Stimulated activated CD4-positive, alpha-beta T cell treated with anti-CD3 and anti-CD28 coated beads, TNF-alpha, amount 100 ng/mL, for 1 hour (primary cell): ENCODE results near the gene SLC30A4.
A peak's percentile ranks its signal among the peaks of the same experiment; 100 is the strongest.
"Not testable (repeated sequence)": the region's sequence is repeated elsewhere in the genome, so short reads cannot be mapped to it uniquely, and the experiment has no call there.

Source experiments
- DNase-seq, 3 donors: peaks; one replicate each; pipeline ENCODE4 v3.0.0-alpha.2; 2020; ENCODE audit warnings: low read depth in 3 of 3, low spot score in 1 of 3

Gene SLC30A4, protein sequence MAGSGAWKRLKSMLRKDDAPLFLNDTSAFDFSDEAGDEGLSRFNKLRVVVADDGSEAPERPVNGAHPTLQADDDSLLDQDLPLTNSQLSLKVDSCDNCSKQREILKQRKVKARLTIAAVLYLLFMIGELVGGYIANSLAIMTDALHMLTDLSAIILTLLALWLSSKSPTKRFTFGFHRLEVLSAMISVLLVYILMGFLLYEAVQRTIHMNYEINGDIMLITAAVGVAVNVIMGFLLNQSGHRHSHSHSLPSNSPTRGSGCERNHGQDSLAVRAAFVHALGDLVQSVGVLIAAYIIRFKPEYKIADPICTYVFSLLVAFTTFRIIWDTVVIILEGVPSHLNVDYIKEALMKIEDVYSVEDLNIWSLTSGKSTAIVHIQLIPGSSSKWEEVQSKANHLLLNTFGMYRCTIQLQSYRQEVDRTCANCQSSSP

DNA sequence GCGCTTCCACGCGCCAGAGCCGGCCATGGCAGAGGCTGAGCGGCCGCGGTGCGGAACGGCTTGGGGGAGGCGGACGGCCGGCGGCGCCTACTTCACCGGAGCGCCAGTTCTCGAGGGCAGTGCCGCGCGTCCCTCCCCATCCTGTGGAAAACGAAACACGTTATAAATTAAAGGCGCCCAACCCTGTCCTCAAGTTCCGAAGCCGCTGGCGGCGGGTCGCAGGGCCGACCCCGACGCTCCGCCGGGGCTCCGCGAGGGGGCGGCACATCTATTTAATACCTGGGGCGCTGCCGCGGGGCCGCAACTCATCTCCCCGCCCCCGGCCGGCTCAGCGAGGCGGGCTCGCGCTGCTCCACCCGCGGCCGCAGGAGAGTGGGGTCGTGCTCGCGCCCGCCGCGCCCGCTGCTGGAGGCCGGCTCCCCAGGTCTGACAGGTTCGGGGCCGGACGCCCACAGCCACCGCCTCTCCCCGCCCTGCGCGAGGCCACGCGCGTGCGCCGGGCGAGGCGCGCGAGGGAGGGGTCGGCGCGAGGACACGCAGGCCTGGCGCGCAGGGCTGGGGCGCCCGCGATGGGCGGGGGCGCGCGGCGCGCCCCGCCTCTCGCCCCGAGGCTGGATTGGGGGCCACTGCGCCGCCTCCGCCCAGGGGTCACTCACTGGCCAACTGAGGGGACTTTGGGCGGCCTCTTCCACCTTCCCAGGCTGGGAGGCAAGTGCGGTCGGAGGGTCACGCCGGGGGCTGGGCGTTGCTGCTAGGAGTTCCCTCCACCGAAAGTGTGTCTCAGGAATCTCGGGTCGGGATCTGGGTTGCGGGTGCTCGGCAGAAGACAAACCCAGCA is at the start of gene SLC30A4:
TSS of gene SLC30A4 (minus strand) at position 428 of the 838 bp plus-strand sequence. CDS start at position 27, 401 bp downstream.
- DNase-seq = peak in 2 of 3 donors; percentile 34 to 41

DNA sequence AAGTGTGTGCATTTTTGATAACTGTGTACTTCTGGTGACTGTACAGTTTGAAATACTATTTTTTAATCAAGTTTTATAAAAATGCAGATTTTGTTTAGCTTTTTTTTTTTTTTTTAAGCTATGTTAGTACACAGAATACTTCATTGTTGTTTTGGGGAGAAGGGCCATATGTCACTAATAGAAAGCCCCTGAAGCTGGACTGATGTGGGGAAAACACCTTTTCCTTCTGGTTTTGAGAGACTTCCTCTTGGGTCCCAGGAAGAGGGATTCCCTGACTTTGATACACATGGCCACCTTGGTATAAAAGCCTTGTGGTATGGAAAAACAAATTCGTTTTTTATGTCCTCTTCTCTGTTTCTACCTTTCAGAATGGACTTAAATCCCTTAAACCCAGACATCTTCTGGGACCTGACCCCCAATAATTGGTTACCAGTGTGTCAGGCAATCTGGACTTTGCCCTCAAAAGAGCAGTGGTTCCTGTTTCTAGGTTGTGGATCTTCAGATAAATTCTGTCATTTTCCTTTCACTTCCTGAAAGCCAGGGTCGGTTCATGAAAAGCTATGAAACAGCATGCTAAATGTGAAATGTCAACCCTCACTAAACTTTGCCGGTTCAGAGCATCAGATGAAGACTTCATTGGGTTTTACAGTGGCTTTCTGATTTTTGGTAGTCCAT is 33.5 kb upstream of the SLC30A4 start:
- no peak for DNase-seq

DNA sequence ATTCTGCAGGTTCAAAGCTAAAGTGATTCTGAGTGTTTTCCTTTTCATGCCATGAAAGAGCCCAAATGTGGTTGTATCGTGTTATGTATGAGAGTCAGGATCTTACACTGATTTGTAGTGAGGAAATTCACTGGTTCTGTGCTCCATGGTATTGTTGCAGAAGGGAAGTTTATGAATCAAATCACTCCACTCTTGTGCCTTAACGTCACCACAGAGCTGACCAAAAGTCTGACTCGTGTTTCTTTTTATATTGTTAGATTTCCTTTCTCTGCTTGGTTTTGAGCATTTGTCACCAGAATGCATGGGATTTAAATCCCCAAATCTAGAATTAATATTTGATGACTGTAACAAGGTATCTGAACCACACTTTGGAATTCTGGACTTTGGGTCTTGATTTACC is 29.1 kb upstream of the SLC30A4 start:
- DNase-seq = no peak

DNA sequence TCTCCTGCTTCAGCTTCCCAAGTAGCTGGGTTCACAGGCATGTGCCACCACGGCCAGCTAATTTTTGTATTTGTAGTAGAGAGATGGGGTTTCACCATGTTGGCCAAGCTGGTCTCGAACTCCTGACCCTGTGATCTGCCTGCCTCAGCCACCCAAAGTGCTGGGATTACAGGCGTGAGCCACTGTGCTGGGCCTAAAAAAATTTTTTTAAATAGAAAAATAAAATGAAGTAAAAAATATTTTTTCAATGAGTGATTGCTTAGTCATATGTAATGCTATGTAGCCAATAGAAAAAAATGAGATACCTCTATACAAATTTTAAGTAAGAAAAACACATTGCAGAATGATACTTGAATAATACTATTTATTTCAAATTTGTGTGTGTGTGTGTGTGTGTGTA is 27.9 kb upstream of the SLC30A4 start:
- no peak for DNase-seq

DNA sequence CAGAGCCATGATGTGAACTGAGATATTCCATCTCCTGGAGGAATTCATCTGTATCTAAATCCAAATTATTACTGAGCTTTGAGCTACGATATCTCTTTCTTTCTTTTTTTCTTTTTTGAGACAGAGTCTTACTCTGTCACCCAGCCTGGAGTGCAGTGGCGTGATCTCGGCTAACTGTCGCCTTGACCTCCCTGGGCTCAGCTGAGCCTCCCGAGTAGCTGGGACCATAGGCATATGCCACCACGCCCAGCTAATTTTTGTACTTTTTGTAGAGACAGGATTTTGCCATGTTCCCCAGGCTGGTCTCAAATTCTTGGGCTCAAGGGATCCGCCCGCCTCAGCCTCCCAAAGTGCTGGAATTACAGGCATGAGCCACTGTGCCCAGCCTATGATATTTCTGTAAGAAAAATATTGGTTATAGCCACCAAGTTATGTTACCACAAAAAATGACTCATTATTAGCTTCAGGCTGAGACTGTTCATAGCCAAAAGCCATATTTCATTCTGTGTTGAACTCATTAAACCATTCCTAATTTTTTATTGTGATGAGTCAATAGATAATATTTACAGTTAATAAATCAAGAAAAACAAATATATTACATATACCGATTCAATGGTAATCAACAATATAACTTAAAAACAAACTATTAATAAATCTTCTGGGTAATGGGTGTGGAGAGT is 27.1 kb upstream of the SLC30A4 start:
- no peak for DNase-seq

DNA sequence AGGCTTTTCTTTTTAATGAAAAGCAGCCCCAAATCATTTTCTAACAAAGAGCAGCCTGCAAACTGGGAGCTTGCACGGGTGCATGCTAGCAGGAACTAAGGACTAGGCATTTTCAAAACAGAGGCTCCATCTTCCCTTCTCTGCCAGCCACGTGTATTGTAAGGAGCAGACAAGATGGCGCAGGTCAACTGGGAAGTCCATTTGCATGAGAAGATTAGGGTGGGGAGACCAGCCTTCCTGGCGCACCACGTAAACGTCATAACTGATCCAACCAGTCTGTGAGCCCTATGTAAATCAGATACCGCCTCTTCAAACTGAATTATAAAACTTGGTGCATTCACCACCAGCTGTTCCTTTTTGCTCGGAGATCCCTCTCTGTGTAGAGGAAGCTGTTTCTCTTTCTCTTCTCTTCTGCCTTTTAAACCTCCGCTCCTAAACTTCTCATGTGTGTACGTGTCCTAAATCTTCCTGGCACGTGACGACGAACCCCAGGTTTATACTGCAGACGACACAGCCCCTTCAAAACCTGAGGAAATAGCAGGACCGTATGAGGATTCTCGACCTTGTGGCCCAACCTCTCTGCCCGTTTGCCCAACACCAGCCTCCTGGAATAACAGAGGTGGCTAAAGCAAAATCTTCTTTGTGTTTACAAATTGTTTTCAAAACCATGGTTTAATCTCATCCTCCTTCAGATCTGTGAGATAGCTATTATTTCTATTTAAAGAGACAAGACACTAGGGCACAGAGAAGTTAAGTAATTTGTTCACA is 26.4 kb upstream of the SLC30A4 start:
- no peak for DNase-seq

DNA sequence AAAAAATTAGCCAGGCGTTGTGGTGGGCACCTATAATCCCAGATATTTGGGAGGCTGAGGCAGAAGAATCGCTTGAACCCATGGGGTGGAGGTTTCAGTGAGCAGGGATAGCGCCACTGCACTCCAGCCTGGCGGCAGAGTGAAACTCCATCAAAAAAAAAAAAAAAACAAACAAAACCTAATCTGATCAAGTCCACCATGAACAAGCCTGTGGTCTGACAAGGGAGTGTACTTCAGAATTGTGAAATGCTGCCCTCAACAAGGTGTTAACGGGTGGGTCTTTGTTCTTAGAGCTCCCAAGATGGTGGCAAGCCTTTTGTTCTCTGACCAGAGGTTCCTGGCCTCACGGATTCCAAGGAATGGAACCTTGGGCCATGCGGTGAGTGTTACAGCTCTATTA is 24.2 kb upstream of the SLC30A4 start:
- no peak for DNase-seq

DNA sequence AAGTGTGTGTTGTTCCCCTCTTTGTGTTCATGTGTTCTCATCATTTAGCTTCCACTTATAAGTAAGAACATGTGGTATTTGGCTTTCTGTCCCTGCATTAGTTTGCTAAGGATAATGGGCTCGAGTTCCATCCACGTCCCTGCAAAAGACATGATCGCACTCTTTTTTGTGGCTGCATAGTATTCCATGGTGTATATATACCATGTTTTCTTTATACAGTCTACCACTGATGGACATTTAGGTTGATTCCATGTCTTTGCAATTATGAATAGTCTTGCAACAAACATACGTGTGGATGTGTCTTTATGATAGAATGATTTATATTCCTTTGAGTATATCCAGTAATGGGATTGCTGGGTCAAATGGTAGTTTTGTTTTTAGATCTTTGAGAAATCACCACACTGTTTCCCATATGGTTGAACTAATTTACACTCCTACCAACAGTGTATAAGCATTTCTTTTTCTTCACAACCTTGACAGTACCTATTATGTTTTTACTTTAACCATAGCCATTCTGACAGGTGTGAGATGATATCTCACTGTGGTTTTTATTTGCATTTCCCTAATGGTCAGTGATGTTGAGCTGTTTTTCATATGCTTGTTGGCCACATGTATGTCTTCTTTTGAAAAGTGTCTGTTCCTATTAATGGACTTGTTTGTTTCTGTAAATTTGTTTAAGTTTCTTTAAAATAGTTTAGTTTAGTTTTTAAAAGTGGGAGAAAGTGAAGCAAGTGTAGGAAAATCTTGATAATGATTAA is 21.9 kb upstream of the SLC30A4 start:
- no peak for DNase-seq

DNA sequence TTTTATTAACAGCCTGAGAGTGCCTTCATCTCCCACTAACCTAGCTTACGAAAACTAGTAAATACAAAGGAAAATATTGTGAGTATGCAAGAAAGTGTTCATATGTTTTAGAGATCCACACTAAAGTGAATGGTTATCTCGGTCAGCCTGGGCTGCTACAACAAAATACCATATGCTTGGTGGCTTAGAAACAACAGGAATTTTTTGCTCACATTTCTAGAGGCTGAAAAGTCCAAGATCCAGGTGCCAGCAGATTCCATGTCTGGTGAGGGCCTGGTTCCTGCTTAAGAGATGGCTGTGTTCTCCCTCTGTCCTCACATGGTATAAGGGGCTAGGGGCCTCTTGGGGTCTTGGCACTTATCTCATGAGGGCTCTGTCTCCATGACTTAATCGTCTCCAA is 20.5 kb upstream of the SLC30A4 start:
- no peak for DNase-seq

DNA sequence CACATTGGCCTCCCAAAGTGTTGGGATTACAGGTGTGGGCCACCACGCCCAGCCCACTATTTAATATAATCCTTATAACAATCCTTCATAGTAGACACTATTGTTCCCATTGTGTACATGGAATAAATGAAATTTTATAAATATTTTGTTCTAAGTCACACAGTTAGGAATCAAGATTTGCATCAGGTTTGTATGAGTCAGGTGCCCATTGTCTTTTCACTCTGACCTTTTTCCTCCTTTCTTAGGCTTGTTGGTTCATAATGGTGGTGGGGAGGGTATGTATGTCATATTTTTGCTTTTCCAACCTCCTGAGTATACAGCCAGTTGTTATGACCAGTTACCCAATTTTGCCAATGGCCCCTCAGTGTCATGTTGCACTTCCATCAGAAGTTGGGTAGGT is 18.0 kb upstream of the SLC30A4 start:
- no peak for DNase-seq

DNA sequence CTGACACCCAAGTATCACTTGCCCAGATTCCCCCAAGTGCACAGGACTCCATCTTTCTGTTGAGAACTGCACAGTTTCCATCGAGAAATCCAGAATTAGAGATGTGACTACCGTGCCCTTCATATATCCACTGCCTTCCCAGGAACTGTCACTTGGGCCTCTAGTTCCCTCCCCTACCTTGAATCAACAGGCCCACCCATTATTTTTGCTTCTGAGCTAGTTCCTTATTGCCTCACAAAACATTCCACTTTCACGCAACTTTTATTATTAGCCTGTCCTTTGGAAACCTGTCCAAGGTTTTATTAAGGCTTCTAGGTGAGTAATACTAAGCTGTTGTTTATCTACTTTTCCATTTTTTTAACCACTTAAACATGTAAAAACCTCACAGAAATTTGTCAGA is 17.1 kb upstream of the SLC30A4 start:
- DNase-seq = no peak

DNA sequence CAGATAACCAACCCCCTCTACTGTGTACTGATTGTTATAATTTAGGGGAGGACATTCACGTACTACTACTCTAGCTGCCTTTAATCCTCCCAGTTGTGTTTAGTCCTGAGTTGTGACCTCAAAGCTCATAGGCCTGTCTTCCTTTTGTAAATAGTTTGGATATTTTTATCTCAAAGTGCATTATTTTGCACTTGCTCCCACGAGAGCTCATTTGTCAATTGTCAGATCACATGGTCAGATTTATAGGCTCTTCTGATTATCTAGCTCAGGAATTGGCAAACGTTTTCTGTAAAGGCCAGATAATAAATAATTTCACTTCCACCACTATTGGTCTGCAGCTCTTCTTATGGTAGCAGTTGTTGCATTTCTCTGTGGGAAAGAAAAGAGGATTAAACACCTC is 14.4 kb upstream of the SLC30A4 start:
- DNase-seq = no peak

DNA sequence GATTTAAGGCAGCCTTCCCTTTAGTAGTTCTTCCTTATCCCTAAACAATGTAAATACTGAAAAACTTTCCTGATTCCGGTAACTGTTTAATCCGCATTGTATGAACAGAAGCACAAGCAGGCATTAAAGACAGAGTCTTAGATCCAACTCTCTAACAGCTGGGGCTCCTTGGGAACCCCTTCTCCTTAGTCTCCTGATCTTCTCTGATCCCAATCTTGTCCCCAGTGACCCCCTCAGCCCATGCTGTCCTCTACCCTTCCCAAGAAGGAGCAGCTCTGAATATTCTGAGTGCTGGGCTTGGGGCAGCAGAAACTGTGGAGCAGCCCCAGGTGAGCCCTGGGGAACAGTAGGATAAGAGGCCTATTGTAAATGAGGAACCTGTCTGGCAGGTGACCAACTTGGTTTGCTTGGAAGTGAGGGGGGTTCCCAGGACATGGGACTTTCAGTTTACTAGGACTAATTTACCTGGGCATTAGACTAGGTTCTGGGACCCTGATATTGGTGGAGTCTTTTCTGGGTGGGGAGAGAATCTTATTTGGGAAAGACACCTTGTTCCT is 13.0 kb upstream of the SLC30A4 start:
- no peak for DNase-seq

DNA sequence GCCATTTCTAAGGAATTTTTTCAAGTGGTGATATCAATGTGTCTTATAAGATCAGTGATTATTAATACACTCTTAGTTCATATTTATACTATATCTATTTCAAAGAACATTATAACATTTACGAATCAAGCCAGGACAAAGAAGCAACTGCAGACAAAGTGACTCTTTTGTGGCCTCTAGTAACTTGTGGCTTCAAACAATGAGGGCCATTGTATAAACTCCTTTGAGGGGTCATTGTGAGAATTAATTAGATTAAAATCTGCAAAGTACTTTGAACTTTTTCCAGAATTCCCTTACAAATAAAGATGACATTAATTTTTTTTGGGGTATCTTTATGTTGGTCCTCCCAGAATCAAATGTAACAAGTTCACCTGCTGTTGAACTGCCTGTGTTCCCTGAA is 12.3 kb upstream of the SLC30A4 start:
- no peak for DNase-seq

DNA sequence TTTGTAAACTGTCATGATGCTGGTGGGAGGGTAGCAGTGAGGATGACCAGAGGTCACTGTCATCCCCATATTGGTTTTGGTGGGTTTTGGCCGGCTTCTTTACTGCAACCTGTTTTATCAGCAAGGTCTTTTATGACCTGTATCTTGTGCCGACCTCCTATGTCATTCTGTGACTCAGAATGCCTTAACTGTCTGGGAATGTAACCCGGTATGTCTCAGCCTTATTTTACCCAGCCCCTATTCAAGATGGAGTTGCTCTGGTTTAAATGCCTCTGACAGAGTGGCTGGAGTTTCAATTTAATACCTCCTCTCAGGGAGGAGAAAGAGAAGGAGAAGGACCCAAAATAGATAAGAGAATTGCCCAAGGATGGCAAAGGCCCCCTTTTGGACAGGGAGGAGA is 10.3 kb upstream of the SLC30A4 start:
- DNase-seq = not testable (repeated sequence)

DNA sequence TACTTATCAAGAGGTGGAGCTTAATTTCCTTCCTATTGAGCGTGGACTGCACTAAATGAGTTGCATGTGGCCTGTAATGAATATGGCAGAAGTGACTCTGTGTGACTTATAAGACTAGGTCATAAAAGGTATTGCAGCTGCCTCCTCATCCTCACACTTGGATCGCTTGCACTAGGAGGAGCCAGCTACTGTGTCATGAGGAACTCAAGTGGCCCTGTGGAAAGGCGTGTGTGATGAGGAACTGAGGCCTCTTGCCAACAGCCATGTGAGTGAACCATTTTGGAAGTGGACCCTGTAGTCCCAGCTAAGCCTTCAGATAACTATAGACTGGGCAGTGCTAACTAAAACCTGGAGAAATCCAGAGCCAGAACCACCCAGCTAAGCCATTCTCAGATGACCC is 7.1 kb upstream of the SLC30A4 start:
- DNase-seq = no peak

DNA sequence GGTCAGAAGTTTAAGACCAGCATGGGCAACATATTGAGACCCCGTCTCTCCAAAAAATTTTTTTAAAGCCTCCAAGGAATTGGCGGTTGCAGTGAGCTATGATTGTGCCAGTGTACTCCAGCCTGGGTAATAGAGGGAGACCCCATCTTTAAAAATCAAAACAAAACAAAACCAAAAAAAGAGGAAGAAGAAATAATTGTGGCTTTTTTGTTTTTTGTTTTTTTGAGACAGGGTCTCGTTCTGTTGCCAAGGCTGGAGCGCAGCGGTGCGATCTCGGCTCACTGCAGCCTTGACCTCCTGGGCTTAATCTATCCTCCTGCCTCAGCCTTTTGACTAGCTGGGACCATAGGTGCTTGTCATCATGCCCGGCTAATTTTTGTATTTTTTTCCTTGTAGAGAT is 4.5 kb upstream of the SLC30A4 start:
- DNase-seq = no peak

DNA sequence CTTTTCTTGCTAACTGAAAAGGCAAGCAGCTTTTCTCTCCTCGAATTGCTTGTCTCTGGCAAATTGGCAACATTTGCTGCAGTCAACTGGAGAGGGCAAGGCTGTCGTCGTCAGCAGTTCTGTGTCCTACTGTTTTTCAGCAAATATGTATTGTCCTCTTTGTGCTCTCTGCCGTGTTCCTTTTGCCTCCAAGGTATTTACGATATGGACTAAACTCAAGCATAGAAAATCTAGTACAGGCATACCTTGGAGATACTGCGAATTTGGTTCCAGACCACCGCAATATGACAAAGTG is 558 bp upstream of the SLC30A4 start:
- no peak for DNase-seq

DNA sequence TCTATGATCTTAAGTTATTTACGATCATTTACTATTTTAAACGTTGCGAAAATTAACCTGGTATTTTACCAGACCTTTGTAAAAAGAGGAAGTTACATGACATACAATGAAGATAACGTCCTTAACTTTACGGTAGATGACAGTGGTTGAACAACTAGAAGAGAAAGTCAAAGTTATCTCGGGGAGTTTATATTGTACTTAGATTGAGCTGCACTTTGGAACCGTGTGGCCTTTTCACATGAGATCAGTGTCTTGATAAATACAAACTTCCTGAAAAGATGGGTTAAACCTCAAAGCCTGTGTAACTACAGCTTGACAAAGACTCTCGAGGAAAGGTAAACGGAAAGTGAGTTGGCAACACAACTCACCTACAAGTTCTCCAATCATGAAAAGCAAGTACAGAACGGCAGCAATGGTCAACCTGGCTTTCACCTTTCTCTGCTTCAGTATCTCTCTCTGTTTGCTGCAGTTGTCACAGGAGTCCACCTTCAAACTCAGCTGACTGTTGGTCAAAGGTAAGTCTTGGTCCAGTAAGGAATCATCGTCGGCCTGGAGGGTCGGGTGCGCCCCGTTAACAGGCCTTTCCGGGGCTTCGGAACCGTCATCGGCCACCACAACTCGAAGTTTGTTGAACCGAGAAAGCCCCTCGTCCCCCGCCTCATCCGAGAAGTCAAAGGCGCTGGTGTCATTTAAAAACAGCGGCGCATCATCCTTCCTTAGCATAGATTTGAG is 793 bp downstream of the SLC30A4 start:
- DNase-seq = no peak
